Measurements from ENCODE around the gene THOC5.

Gene THOC5

DNA sequence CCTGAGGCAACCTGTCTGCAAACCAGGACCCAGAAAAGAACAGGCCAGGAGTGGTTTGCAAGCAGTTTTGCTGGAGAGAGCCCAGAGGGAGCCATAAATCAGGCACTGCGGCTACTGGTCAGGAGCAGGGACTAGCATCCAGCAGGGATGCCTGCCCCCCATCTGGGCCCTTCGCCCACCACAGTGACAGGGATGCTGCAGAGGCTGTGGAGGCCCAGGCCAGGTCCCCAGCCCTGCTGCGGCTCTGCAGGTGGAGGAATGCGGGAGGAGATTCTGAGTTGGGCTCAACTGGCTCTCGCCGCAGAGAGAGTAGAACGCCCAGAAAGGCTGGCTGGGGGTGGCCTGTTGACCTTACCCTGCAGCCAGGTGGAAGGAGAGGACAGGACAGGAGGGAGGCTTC lies 89.9 kb downstream of the THOC5 start:
- WGBS (ENCODE audit: extremely low coverage, insufficient coverage, low lambda C conversion rate), result no CpG with 5 or more reads among the region's 7 CpGs
- no peaks in the 10 kb centered on the region for H3K79me1 ChIP-seq (ENCODE audit: low read length)
- no peak overlapping the region for H3K18ac ChIP-seq (ENCODE audit: low read length)
- H2BK120ac ChIP-seq (ENCODE audit: low read depth, low read length), result no peak overlapping the region
- no peak for DNase-seq
- no peak overlapping the region for H2AK5ac ChIP-seq (ENCODE audit: low read length)
- no peak overlapping the region for H3K4me2 ChIP-seq (ENCODE audit: low read length)
- no peak overlapping the region for H3K56ac ChIP-seq (ENCODE audit: low read length)
- no peak overlapping the region for H3K9ac ChIP-seq (ENCODE audit: low read length)
- no peak overlapping the region for H2BK15ac ChIP-seq (replicated peaks; ENCODE audit: low read depth)
- H3K79me2 ChIP-seq (ENCODE audit: control insufficient read depth, insufficient read depth, low read length), result no peaks in the 10 kb centered on the region
- H2BK5ac ChIP-seq (ENCODE audit: low read length), result no peak overlapping the region
- no peak overlapping the region for H3K4me3 ChIP-seq (ENCODE audit: low read length)
- no peak overlapping the region for H4K5ac ChIP-seq (ENCODE audit: low read length)
- no peak overlapping the region for H3K4ac ChIP-seq (ENCODE audit: low read depth, low read length)
- H3K27me3 ChIP-seq (ENCODE audit: insufficient read depth, low read length, poor library complexity), result no peaks in the 10 kb centered on the region
- no peak overlapping the region for H3K27ac ChIP-seq (ENCODE audit: low read depth, low read length)
- H3K4me1 ChIP-seq (ENCODE audit: control insufficient read depth, low read depth, low read length), result no peaks in the 10 kb centered on the region
- H3K23ac ChIP-seq (ENCODE audit: low read length), result no peak overlapping the region
- no peaks in the 10 kb centered on the region for H3K36me3 ChIP-seq (ENCODE audit: control insufficient read depth, insufficient read depth, low read length)
- H4K8ac ChIP-seq (ENCODE audit: low read depth, low read length), result no peak overlapping the region

GRCh38 chr22:29461263-29461662 lies 92.3 kb downstream of the THOC5 start:
- H2AK5ac ChIP-seq (ENCODE audit: low read length), result no peak overlapping the region
- no peak overlapping the region for H3K18ac ChIP-seq (ENCODE audit: low read length)
- H3K79me1 ChIP-seq (ENCODE audit: low read length), result no peaks in the 10 kb centered on the region
- H4K8ac ChIP-seq (ENCODE audit: low read depth, low read length), result no peak overlapping the region
- H3K9ac ChIP-seq (ENCODE audit: low read length), result no peak overlapping the region
- no peaks in the 10 kb centered on the region for H3K79me2 ChIP-seq (ENCODE audit: control insufficient read depth, insufficient read depth, low read length)
- H3K4me1 ChIP-seq (ENCODE audit: control insufficient read depth, low read depth, low read length), result no peaks in the 10 kb centered on the region
- no peak for DNase-seq
- H3K56ac ChIP-seq (ENCODE audit: low read length), result no peak overlapping the region
- no peak overlapping the region for H2BK120ac ChIP-seq (ENCODE audit: low read depth, low read length)
- no peak overlapping the region for H3K4me2 ChIP-seq (ENCODE audit: low read length)
- WGBS (ENCODE audit: extremely low coverage, insufficient coverage, low lambda C conversion rate), result no CpG with 5 or more reads among the region's 5 CpGs
- no peak overlapping the region for H2BK5ac ChIP-seq (ENCODE audit: low read length)
- no peak overlapping the region for H3K4ac ChIP-seq (ENCODE audit: low read depth, low read length)
- no peaks in the 10 kb centered on the region for H3K36me3 ChIP-seq (ENCODE audit: control insufficient read depth, insufficient read depth, low read length)
- no peak overlapping the region for H4K5ac ChIP-seq (ENCODE audit: low read length)
- no peak overlapping the region for H3K4me3 ChIP-seq (ENCODE audit: low read length)
- no peak overlapping the region for H2BK15ac ChIP-seq (replicated peaks; ENCODE audit: low read depth)
- no peak overlapping the region for H3K23ac ChIP-seq (ENCODE audit: low read length)
- no peaks in the 10 kb centered on the region for H3K27me3 ChIP-seq (ENCODE audit: insufficient read depth, low read length, poor library complexity)
- H3K27ac ChIP-seq (ENCODE audit: low read depth, low read length), result no peak overlapping the region

DNA sequence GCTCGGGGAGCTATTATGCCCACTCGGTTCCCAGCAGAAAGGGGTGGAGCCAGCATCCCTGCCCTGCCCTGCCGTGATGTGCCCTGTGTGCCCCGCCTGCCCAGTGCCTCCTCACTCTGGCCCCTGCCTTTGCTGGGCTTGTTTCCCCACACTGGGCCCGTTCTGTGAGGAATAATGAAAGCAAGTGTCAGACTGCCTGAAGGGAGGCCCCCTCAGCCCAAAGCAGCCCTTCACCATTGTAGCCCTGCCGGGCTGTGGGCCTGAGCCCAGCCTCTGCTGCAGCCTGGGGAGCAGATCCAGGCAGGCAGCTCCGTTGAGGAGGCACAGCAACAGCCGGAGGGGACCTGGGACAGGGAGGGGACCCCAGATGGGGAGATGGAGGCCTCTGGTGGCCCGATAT lies 93.8 kb downstream of the THOC5 start:
- Histone ChIP-seq H3K27me3 (ENCODE audit: insufficient read depth, low read length, poor library complexity) (no peaks in the 10 kb centered on the region), H3K27ac (ENCODE audit: low read depth, low read length) (no peak overlapping the region), H4K8ac (ENCODE audit: low read depth, low read length) (no peak overlapping the region), H3K79me2 (ENCODE audit: control insufficient read depth, insufficient read depth, low read length) (no peaks in the 10 kb centered on the region), H3K4ac (ENCODE audit: low read depth, low read length) (no peak overlapping the region), H4K5ac (ENCODE audit: low read length) (no peak overlapping the region), H3K18ac (ENCODE audit: low read length) (no peak overlapping the region), H2BK120ac (ENCODE audit: low read depth, low read length) (no peak overlapping the region), H2AK5ac (ENCODE audit: low read length) (no peak overlapping the region), H3K56ac (ENCODE audit: low read length) (no peak overlapping the region), H3K36me3 (ENCODE audit: control insufficient read depth, insufficient read depth, low read length) (no peaks in the 10 kb centered on the region), H3K79me1 (ENCODE audit: low read length) (no peaks in the 10 kb centered on the region), H3K4me1 (ENCODE audit: control insufficient read depth, low read depth, low read length) (no peaks in the 10 kb centered on the region), H2BK5ac (ENCODE audit: low read length) (no peak overlapping the region), H3K9ac (ENCODE audit: low read length) (no peak overlapping the region), H2BK15ac (replicated peaks; ENCODE audit: low read depth) (no peak overlapping the region), H3K4me3 (ENCODE audit: low read length) (no peak overlapping the region), H3K23ac (ENCODE audit: low read length) (no peak overlapping the region), H3K4me2 (ENCODE audit: low read length) (no peak overlapping the region)
- DNase-seq, result no peak
- WGBS (ENCODE audit: extremely low coverage, insufficient coverage, low lambda C conversion rate), result no CpG with 5 or more reads among the region's 9 CpGs

- H3K4me1 ChIP-seq (ENCODE audit: control insufficient read depth, low read depth, low read length), result no peaks in the 10 kb centered on the region
- H3K79me1 ChIP-seq (ENCODE audit: low read length), result no peaks in the 10 kb centered on the region
- no peak overlapping the region for H3K4ac ChIP-seq (ENCODE audit: low read depth, low read length)
- H4K8ac ChIP-seq (ENCODE audit: low read depth, low read length), result no peak overlapping the region
- H3K18ac ChIP-seq (ENCODE audit: low read length), result no peak overlapping the region
- H2BK15ac ChIP-seq (replicated peaks; ENCODE audit: low read depth), result no peak overlapping the region
- H2BK120ac ChIP-seq (ENCODE audit: low read depth, low read length), result no peak overlapping the region
- no peak overlapping the region for H3K23ac ChIP-seq (ENCODE audit: low read length)
- no peak for DNase-seq
- H2AK5ac ChIP-seq (ENCODE audit: low read length), result no peak overlapping the region
- no peak overlapping the region for H3K4me2 ChIP-seq (ENCODE audit: low read length)
- no peaks in the 10 kb centered on the region for H3K27me3 ChIP-seq (ENCODE audit: insufficient read depth, low read length, poor library complexity)
- H3K56ac ChIP-seq (ENCODE audit: low read length), result no peak overlapping the region
- no peaks in the 10 kb centered on the region for H3K79me2 ChIP-seq (ENCODE audit: control insufficient read depth, insufficient read depth, low read length)
- no peak overlapping the region for H3K4me3 ChIP-seq (ENCODE audit: low read length)
- no peak overlapping the region for H3K9ac ChIP-seq (ENCODE audit: low read length)
- H3K36me3 ChIP-seq (ENCODE audit: control insufficient read depth, insufficient read depth, low read length), result no peaks in the 10 kb centered on the region
- H3K27ac ChIP-seq (ENCODE audit: low read depth, low read length), result no peak overlapping the region
- no peak overlapping the region for H2BK5ac ChIP-seq (ENCODE audit: low read length)
- no peak overlapping the region for H4K5ac ChIP-seq (ENCODE audit: low read length)
Measured at GRCh38 chr22:29458551-29458950, 95.0 kb downstream of the THOC5 start.

DNA sequence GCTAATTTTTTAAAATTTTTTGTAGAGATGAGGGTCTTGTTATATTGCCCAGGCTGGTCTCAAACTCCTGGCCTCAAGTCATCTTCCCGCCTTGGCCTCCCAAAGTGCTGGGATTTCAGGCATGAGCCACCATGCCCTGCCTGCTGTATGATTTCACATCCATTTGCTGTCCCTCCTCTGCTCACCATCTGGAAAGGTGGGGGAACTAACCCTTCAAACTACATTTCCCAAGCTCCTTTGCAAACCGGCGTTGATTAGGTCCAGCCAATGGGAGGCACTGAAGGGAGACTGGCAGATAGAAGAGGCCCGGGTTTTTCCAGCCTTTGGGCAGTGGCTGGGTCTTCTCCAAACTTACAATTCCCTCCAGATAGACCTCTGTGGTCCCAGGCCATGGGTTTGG lies 95.8 kb downstream of the THOC5 start:
- H2BK15ac ChIP-seq (replicated peaks; ENCODE audit: low read depth), result no peak overlapping the region
- no peaks in the 10 kb centered on the region for H3K27me3 ChIP-seq (ENCODE audit: insufficient read depth, low read length, poor library complexity)
- H3K27ac ChIP-seq (ENCODE audit: low read depth, low read length), result no peak overlapping the region
- H3K9ac ChIP-seq (ENCODE audit: low read length), result no peak overlapping the region
- DNase-seq, result peak; percentile 93
- no peak overlapping the region for H3K4ac ChIP-seq (ENCODE audit: low read depth, low read length)
- no peak overlapping the region for H3K18ac ChIP-seq (ENCODE audit: low read length)
- no peak overlapping the region for H3K23ac ChIP-seq (ENCODE audit: low read length)
- no peak overlapping the region for H2BK5ac ChIP-seq (ENCODE audit: low read length)
- no peak overlapping the region for H3K4me2 ChIP-seq (ENCODE audit: low read length)
- H2BK120ac ChIP-seq (ENCODE audit: low read depth, low read length), result no peak overlapping the region
- WGBS (ENCODE audit: extremely low coverage, insufficient coverage, low lambda C conversion rate), result no CpG with 5 or more reads among the region's 4 CpGs
- peak overlapping the region; percentile 97 for H4K5ac ChIP-seq (ENCODE audit: low read length)
- no peak overlapping the region for H4K8ac ChIP-seq (ENCODE audit: low read depth, low read length)
- no peaks in the 10 kb centered on the region for H3K4me1 ChIP-seq (ENCODE audit: control insufficient read depth, low read depth, low read length)
- no peaks in the 10 kb centered on the region for H3K79me2 ChIP-seq (ENCODE audit: control insufficient read depth, insufficient read depth, low read length)
- H3K56ac ChIP-seq (ENCODE audit: low read length), result no peak overlapping the region
- H2AK5ac ChIP-seq (ENCODE audit: low read length), result no peak overlapping the region
- no peak overlapping the region for H3K4me3 ChIP-seq (ENCODE audit: low read length)
- H3K79me1 ChIP-seq (ENCODE audit: low read length), result no peaks in the 10 kb centered on the region
- no peaks in the 10 kb centered on the region for H3K36me3 ChIP-seq (ENCODE audit: control insufficient read depth, insufficient read depth, low read length)

GRCh38 chr22:29456211-29456671 lies 97.3 kb downstream of the THOC5 start:
- H2BK5ac ChIP-seq (ENCODE audit: low read length), result no peak overlapping the region
- H3K4me1 ChIP-seq (ENCODE audit: control insufficient read depth, low read depth, low read length), result no peaks in the 10 kb centered on the region
- no peak overlapping the region for H3K4me2 ChIP-seq (ENCODE audit: low read length)
- no peak overlapping the region for H3K4ac ChIP-seq (ENCODE audit: low read depth, low read length)
- no peaks in the 10 kb centered on the region for H3K79me1 ChIP-seq (ENCODE audit: low read length)
- H3K18ac ChIP-seq (ENCODE audit: low read length), result no peak overlapping the region
- DNase-seq, result peak; percentile 50
- no peaks in the 10 kb centered on the region for H3K36me3 ChIP-seq (ENCODE audit: control insufficient read depth, insufficient read depth, low read length)
- H3K4me3 ChIP-seq (ENCODE audit: low read length), result no peak overlapping the region
- WGBS (ENCODE audit: extremely low coverage, insufficient coverage, low lambda C conversion rate), result no CpG with 5 or more reads among the region's 9 CpGs
- H4K5ac ChIP-seq (ENCODE audit: low read length), result no peak overlapping the region
- H3K27me3 ChIP-seq (ENCODE audit: insufficient read depth, low read length, poor library complexity), result no peaks in the 10 kb centered on the region
- no peak overlapping the region for H3K23ac ChIP-seq (ENCODE audit: low read length)
- H3K56ac ChIP-seq (ENCODE audit: low read length), result no peak overlapping the region
- no peak overlapping the region for H3K27ac ChIP-seq (ENCODE audit: low read depth, low read length)
- H2BK120ac ChIP-seq (ENCODE audit: low read depth, low read length), result no peak overlapping the region
- no peak overlapping the region for H4K8ac ChIP-seq (ENCODE audit: low read depth, low read length)
- H3K79me2 ChIP-seq (ENCODE audit: control insufficient read depth, insufficient read depth, low read length), result no peaks in the 10 kb centered on the region
- H3K9ac ChIP-seq (ENCODE audit: low read length), result no peak overlapping the region
- H2AK5ac ChIP-seq (ENCODE audit: low read length), result no peak overlapping the region
- no peak overlapping the region for H2BK15ac ChIP-seq (replicated peaks; ENCODE audit: low read depth)

All from mesendoderm (in vitro differentiated cells).